SJSA1 (cell line): ENCODE results near the gene KDM2B. TPM values are rescaled to one million over a fixed set of nuclear protein-coding genes. Genes with fewer than 3 reads are reported as not detected.
A peak's percentile ranks its signal among the peaks of the same experiment; 100 is the strongest.

ENCODE experiments used
- DNase-seq, 2 experiments: peaks; one replicate each; pipeline ENCODE4 v3.0.0-alpha.2; 2015 to 2020; ENCODE audit warnings: low spot score in 2 of 2, low read depth in 1 of 2
- H3K27ac ChIP-seq: fragments of 250-450 bp; sonication (Bioruptor Pico); 2 replicates; pipeline ENCODE4 v1.5.1; 2020; ENCODE audit warnings: mild to moderate bottlenecking, moderate library complexity
- H3K27me3 ChIP-seq: fragments of 250-450 bp; sonication (Bioruptor Pico); replicated peaks from 2 replicates; pipeline ENCODE4 v1.5.1; 2020; ENCODE audit warnings: mild to moderate bottlenecking, moderate library complexity
- H3K36me3 ChIP-seq: fragments of 250-450 bp; sonication (Bioruptor Pico); 2 replicates; pipeline ENCODE4 v1.5.1; 2020; ENCODE audit warnings: mild to moderate bottlenecking
- H3K4me1 ChIP-seq: fragments of 250-450 bp; sonication (Bioruptor Pico); replicated peaks from 2 replicates; pipeline ENCODE4 v1.6.1; 2021; ENCODE audit warnings: mild to moderate bottlenecking
- H3K4me3 ChIP-seq: fragments of 250-450 bp; sonication (Bioruptor Pico); 2 replicates; pipeline ENCODE4 v1.5.1; 2020; ENCODE audit warnings: mild to moderate bottlenecking
- H3K9me3 ChIP-seq: fragments of 250-450 bp; sonication (Bioruptor Pico); replicated peaks from 2 replicates; pipeline ENCODE4 v1.5.1; 2020; ENCODE audit warnings: mild to moderate bottlenecking
- total RNA-seq: library from RNA; depleted of rRNA; stranded (reverse); fragments of >200 nt; shearing (Covaris generic); gene quantifications from 2 replicates; pipeline ENCODE4 v1.2.3, GENCODE V29; 2014

Gene KDM2B
- total RNA-seq, 1 experiment from 2014 or later, result 22.0 TPM

DNA sequence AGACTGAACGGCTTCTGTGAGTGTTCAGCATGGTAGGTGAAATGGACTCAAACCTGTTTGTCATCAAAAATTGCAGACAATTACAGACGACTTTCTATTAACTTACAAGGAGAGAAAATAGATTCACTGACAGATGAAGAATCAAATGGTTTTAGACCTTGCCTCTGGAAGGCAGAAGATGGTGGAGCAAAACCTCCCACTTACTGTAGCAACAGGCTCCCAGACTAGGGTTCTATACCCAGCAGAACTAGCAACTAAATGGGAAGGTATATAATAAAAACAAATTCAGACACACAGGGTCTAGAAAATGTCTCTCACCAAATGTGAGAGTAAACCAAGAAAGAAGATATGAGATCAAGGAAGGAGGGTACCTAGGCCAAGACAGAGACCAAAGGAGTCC is 144.1 kb downstream of the KDM2B start:
- Histone ChIP-seq H3K27ac (no peak overlapping the region), H3K9me3 (0 out of 2 replicates have a peak, but pooled peaks cover 2% of the 10 kb centered on the region), H3K36me3 (peaks cover 81% of the 10 kb centered on the region), H3K4me3 (no peak overlapping the region), H3K4me1 (no peaks in the 10 kb centered on the region), H3K27me3 (no peaks in the 10 kb centered on the region)
- no peak for DNase-seq

DNA sequence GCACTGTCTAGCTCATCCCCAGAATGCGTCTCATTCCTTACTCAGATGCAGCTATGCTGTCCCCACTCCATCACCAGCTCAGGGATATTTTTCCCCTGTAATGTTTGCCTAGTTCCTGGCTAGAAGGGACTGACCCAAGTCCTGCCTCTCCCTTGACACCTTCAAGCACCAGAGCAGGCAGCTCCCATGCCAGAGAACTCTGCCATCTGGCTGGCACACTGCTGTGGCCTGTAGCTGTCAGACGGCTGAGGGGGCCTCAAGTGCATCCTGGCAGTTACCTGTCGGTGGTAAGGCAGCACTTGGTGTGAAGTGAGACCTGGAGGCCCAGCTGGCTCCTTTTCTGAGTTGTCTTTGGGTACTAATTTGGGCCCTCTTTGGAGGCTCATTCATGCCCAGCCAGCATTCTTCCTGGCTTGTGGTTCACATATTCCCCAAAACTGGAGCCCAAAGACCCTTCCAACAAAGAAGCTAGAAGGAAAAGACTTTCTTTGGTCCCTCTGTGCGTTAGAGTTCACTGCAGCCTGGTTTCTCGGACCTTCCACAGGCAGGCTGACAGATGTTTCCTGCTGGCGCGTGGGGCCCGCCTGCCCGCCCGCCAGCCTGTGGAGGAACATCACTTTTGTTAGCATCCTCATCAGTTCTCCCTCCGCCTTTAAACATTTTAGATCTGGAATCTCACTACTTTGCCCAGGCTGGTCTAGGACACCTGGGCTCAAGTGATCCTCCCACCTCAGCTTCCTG is 147.9 kb downstream of the KDM2B start:
- DNase-seq, result no peak
- peaks cover 24% of the 10 kb centered on the region for H3K4me1 ChIP-seq
- H3K9me3 ChIP-seq, result 0 out of 2 replicates have a peak, but pooled peaks cover 2% of the 10 kb centered on the region
- no peak overlapping the region for H3K4me3 ChIP-seq
- no peaks in the 10 kb centered on the region for H3K27me3 ChIP-seq
- no peak overlapping the region for H3K27ac ChIP-seq
- peaks cover 85% of the 10 kb centered on the region for H3K36me3 ChIP-seq

DNA sequence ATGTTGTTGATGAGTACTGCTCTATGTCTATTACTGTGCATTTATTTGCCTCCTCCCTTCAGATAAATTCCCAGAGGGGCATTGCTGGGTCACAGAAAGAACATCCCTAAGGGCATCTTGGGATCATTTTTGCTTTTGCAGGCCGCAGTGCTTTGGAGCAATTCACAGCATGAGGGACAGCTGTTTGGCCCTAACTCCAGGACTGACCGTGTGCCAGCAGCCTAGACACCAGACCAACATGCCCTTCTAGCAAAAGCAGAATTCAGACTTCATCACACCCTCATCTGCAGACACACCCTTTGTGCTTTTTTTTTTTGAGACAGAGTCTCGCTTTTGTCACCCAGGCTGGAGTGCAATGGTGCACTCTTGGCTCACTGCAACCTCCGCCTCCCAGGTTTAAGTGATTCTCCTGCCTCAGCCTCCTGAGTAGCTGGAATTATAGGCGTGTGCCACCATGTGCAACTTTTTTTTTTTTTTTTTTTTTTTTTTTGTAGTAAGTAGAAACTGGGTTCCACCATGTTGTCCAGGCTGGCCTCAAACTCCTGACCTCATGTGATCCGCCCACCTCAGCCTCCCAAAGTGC is 149.9 kb downstream of the KDM2B start:
- no peak for DNase-seq
- H3K27me3 ChIP-seq, result no peaks in the 10 kb centered on the region
- no peak overlapping the region for H3K4me3 ChIP-seq
- H3K27ac ChIP-seq, result no peak overlapping the region
- no peaks in the 10 kb centered on the region for H3K9me3 ChIP-seq
- H3K36me3 ChIP-seq, result peaks cover 82% of the 10 kb centered on the region
- peaks cover 24% of the 10 kb centered on the region for H3K4me1 ChIP-seq

DNA sequence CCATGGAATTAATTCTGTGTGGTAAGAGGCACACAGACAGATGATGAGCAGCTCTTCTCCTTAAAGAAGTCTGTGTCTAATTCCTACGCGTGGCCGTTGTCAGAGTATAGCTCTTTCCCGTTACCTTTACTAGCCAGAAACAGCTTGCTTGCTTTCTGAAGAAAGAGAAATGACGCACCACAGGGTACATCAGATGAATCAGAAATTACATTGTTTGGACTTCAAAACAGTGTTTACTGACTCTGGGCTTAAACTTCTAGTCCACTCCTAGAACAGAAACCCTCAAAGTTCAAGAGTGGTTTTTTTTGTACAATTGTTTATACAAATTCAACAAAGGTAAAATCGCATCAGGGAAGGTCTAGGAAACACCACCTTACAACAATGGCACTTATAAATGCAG is 151.9 kb downstream of the KDM2B start:
- DNase-seq, result peak in 1 of 2 experiments; percentile 63
- Histone ChIP-seq H3K4me1 (peaks cover 24% of the 10 kb centered on the region), H3K9me3 (no peaks in the 10 kb centered on the region), H3K27me3 (no peaks in the 10 kb centered on the region), H3K4me3 (no peak overlapping the region), H3K27ac (peak overlapping the region; percentile 13), H3K36me3 (peaks cover 93% of the 10 kb centered on the region)

DNA sequence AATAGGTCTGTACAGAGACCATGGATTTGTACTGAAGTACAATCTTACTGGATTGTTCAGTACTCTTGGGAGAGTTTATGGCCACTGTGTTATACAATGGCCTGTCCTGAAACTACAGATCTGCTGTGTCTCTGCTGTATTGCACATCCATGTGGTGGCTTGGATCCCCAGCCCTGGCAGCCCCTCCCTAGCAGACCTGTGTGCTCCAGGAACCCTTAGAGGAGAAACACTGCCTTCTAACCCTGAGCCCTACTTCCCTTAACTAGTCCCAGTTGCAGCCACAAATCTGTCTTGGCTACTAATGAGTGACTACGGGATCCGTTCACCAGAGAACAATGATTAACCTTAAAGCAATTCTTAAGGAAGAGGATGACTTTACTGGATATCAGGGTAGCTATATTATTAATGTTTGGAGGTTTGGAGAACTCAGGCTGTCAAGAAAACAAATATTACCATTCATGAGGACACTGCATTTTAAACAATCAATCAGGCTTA is 153.2 kb downstream of the KDM2B start:
- Histone ChIP-seq H3K4me1 (peaks cover 24% of the 10 kb centered on the region), H3K4me3 (no peak overlapping the region), H3K36me3 (peaks cover 93% of the 10 kb centered on the region), H3K27ac (no peak overlapping the region), H3K9me3 (no peaks in the 10 kb centered on the region), H3K27me3 (no peaks in the 10 kb centered on the region)
- no peak for DNase-seq

DNA sequence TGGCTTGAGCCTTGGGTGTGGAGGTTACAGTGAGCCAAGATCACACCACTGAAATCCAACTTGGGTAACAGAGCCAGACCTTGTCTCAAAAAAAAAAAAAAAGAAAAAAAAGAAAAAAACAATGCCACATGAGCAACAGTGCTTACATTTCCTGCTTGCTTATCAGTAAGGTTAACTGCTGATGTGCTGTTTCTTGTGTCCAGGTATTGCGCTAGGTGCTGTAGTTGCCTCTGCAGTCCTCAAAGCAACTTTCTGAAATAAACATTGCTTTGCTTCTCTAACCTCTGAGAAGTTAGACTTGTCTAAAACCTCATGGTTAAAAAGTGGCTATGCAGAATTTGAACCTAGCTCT is 156.2 kb downstream of the KDM2B start:
- no peak overlapping the region for H3K27ac ChIP-seq
- H3K4me3 ChIP-seq, result no peak overlapping the region
- DNase-seq, result no peak
- no peaks in the 10 kb centered on the region for H3K9me3 ChIP-seq
- peaks cover 93% of the 10 kb centered on the region for H3K36me3 ChIP-seq
- no peaks in the 10 kb centered on the region for H3K27me3 ChIP-seq
- peaks cover 16% of the 10 kb centered on the region for H3K4me1 ChIP-seq

DNA sequence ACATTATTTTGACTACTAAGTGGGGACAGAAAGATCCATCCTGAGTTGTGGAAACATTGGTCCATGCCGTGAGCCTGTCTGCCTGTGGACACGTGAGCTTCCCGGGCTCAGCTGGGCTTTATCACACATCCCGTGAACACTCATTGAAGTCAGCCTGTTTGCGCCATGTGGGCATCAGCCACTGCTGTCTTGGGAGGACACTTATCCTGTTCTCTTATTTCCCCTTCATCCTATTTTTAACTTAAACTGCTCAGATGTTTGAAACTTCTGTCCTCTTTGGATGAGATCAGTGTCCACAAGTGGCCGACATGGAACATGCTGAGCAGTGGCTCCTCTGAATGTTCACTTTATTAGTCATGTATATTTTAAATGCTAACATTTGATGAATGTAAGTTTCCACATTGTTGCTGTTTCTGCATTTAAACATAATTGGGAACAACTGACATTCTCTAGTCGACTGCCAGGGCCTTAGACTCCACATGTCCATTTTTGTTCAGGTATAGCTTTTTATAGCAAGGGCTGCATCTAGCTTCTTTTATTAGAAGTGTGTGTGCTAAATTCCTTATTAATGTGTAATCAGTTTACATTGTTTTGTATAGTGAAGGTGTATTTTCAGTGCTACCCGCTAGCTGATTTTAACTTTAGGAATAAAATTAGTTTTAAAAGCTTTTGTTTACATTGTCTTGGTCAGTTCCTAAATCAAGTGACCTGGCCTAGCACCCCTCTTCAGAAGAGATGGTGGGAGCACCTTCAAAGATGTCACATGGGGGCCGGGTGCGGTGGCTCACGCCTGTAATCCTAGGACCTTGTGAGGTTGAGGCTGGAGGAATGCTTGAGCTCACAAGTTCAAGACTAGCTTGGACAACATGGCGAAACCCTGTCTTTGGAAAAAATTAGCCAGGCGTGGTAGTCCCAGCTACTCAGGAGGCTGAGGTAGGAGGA is 156.9 kb downstream of the KDM2B start:
- Histone ChIP-seq H3K27me3 (no peaks in the 10 kb centered on the region), H3K36me3 (peaks cover 93% of the 10 kb centered on the region), H3K27ac (no peak overlapping the region), H3K4me1 (peaks cover 10% of the 10 kb centered on the region), H3K4me3 (no peak overlapping the region), H3K9me3 (no peaks in the 10 kb centered on the region)
- no peak for DNase-seq

DNA sequence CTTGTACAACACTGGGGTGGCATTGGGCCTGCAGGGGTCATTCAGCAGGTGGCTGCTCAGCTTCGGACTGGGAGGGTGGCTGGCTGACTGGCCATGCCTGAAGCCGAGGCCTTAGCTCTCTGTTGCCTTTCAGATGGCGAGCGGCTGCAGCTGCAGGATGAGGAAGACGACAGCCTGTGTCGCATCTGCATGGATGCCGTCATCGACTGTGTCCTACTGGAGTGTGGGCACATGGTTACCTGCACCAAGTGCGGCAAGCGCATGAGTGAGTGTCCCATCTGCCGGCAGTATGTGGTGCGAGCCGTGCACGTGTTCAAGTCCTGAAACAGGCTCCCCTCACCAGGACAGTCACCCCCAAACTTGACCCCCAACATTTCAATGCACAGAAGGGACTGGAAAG is 157.6 kb downstream of the KDM2B start:
- Histone ChIP-seq H3K4me1 (peaks cover 3% of the 10 kb centered on the region), H3K27me3 (no peaks in the 10 kb centered on the region), H3K9me3 (no peaks in the 10 kb centered on the region), H3K36me3 (peaks cover 93% of the 10 kb centered on the region), H3K27ac (no peak overlapping the region), H3K4me3 (no peak overlapping the region)
- DNase-seq, result no peak

DNA sequence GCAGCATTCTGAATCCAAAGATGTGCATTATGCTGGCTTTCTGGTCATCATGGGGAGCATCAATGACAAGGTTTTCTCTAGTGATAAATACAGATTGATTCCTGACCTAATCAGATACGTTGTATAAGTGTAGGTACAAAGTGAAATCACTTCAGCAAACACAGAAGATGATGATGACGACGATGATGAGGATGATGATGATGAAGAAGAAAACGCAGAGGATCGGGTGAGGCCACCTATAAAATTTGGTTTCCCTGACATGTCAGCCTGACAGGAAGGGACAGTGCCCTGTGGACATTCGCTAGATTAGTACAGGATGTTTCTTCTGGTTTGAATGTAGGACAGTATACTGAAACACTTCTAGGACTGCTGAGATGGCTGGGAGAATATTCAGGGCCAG is 160.7 kb downstream of the KDM2B start:
- Histone ChIP-seq H3K36me3 (peaks cover 94% of the 10 kb centered on the region), H3K4me3 (no peak overlapping the region), H3K9me3 (no peaks in the 10 kb centered on the region), H3K27me3 (no peaks in the 10 kb centered on the region), H3K27ac (no peak overlapping the region), H3K4me1 (no peaks in the 10 kb centered on the region)
- no peak for DNase-seq

DNA sequence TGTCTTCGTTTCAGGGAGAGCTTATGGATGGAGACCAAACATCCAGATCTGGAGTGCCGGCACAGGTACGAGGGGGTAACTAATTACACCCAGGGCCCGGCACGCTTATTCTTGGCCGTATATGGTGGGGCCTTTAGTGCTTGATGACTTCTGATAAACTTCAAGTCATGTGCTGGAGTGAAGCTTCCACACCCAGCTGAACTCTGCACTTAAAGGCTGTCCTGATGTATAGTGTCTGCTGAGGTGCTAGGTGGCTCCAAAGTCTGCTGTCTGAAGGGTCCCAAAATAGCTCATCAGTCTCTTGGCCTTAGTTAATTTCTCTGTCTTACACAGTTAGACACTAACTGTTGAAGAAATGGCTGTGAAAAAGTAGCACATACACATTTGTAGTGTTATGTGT is 163.0 kb downstream of the KDM2B start:
- Histone ChIP-seq H3K9me3 (no peaks in the 10 kb centered on the region), H3K36me3 (peaks cover 81% of the 10 kb centered on the region), H3K4me1 (no peaks in the 10 kb centered on the region), H3K27me3 (no peaks in the 10 kb centered on the region), H3K4me3 (no peak overlapping the region), H3K27ac (no peak overlapping the region)
- DNase-seq, result no peak

DNA sequence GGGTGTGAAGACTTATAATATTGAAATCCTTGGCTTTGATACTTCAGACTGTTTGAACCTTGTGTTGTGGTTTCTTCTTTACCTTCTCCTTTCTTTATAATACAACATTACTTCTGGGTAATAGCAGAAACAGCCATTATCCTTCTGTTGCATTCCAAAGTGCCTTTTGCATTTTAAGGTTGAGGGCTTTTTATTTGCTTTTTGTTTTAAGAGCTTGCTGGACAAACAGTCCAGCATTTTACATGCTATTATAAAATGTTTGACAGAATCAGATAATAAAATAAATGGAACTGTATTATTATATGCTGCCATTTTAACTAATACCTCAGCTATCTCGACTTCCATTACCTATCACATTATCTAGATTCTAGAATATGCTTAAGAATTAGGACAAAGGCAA is 166.9 kb downstream of the KDM2B start:
- no peaks in the 10 kb centered on the region for H3K9me3 ChIP-seq
- no peak overlapping the region for H3K4me3 ChIP-seq
- no peaks in the 10 kb centered on the region for H3K4me1 ChIP-seq
- H3K36me3 ChIP-seq, result peaks cover 47% of the 10 kb centered on the region
- no peak overlapping the region for H3K27ac ChIP-seq
- H3K27me3 ChIP-seq, result no peaks in the 10 kb centered on the region
- no peak for DNase-seq

DNA sequence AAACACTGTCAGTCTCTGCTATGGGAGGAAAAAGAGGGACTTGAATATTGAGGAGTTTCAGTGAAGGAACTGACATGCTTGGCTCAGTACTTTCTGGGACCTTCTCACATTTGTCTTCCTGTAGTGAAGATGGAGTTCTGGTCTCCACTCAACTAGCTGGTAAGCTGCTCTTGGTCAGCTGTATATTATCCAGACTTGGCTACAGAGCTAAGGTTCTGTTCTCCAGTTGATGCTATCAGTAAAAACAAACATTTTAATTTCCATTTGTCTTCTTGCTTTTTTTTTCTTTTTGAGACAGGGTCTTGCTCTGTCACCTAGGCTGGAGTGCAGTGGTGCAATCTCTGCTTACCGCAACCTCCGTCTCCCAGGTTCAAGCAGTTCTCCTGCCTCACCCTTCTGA is 175.6 kb downstream of the KDM2B start:
- no peak for DNase-seq
- no peaks in the 10 kb centered on the region for H3K4me1 ChIP-seq
- no peaks in the 10 kb centered on the region for H3K9me3 ChIP-seq
- H3K27me3 ChIP-seq, result no peaks in the 10 kb centered on the region
- H3K36me3 ChIP-seq, result peaks cover 55% of the 10 kb centered on the region
- no peak overlapping the region for H3K4me3 ChIP-seq
- H3K27ac ChIP-seq, result no peak overlapping the region

DNA sequence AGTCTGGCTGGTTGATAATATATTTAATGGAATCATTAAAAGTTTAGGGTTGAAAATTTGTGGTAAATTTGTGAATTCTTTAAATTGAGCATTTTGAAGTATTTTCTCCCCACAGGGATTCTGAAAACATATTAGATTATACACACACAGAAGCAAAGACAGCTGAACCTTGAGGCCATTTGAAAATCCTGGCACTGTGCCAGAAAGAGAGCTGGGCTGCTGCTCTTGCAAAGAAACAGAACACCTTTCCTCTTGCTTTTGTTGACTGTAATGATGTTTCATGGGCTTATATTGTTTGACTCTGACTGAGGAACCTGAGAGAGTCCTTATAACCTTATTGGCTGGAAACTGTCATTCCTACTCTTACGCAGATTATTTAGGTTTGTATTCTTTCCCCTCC is 176.1 kb downstream of the KDM2B start:
- Histone ChIP-seq H3K9me3 (no peaks in the 10 kb centered on the region), H3K27ac (no peak overlapping the region), H3K4me3 (no peak overlapping the region), H3K27me3 (no peaks in the 10 kb centered on the region), H3K36me3 (peaks cover 58% of the 10 kb centered on the region), H3K4me1 (no peaks in the 10 kb centered on the region)
- no peak for DNase-seq

DNA sequence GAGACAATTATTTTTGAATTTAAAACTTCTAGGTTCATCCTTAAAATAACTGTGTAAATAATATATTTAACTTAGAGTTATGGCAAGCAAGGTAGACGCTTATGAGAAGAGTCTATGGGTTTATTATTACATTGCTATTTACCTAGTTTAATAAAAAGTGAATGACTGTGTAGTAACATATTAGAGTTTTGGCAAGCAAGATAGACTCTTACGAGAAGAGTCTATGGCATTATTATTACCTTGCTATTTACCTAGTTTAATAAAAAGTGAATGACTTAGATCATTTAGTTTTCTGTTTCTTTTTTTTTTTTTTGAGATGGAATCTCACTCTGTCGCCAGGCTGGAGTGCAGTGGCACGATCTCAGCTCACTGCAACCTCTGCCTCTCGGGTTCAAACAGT is 177.1 kb downstream of the KDM2B start:
- no peak overlapping the region for H3K4me3 ChIP-seq
- no peaks in the 10 kb centered on the region for H3K9me3 ChIP-seq
- DNase-seq, result no peak
- no peaks in the 10 kb centered on the region; the same call in 1 of the 2 replicates for H3K4me1 ChIP-seq
- H3K36me3 ChIP-seq, result peaks cover 53% of the 10 kb centered on the region
- H3K27ac ChIP-seq, result no peak overlapping the region
- H3K27me3 ChIP-seq, result no peaks in the 10 kb centered on the region
